A673 (cell line): ENCODE measurements around the gene TBX21. TPM values are rescaled to one million over a fixed set of nuclear protein-coding genes. Genes with fewer than 3 reads are reported as not detected.
A peak's percentile ranks its signal among the peaks of the same experiment; 100 is the strongest.

Experiments used
- BruUV-seq: library from RNA; stranded (reverse); fragments of 400-500 nt; replicated peaks from 2 replicates; lab custom pipeline; 2021; lab: Mats Ljungman, UMichigan
- CTCF ChIA-PET: fragments of 300-600 bp; sonication (Branson Sonifier 250); formaldehyde crosslinking; loops from one replicate; lab custom pipeline; 2022; ENCODE audit warnings: antibody characterized with exemption; lab: Charles Lee
- POLR2A ChIA-PET: fragments of 300-600 bp; sonication (Branson Sonifier 250); formaldehyde crosslinking; loops from one replicate; lab custom pipeline; 2022; ENCODE audit warnings: antibody characterized with exemption; ENCODE audit not compliant: low non-redundant PET; lab: Charles Lee
- DNase-seq: peaks from one replicate; pipeline ENCODE4 v3.0.0-alpha.2; 2015; ENCODE audit warnings: low spot score
- H3K27ac ChIP-seq: fragments of 200-600 bp; sonication (generic); 2 replicates; pipeline ENCODE4 v1.5.1; 2016; ENCODE audit warnings: mixed run types, low read depth, mild to moderate bottlenecking, mixed read lengths, antibody characterized with exemption, low read length; ENCODE audit not compliant: poor library complexity, severe bottlenecking
- H3K27me3 ChIP-seq: fragments of 200-600 bp; sonication (generic); replicated peaks from 2 replicates; pipeline ENCODE4 v1.6.1; 2017; ENCODE audit warnings: mixed run types, low read depth, mild to moderate bottlenecking, mixed read lengths, antibody characterized with exemption, low read length; ENCODE audit not compliant: insufficient read depth, poor library complexity
- H3K36me3 ChIP-seq: fragments of 200-600 bp; sonication (generic); 2 replicates; pipeline ENCODE4 v1.6.1; 2016; ENCODE audit warnings: mixed run types, mild to moderate bottlenecking, mixed read lengths, antibody characterized with exemption, low read length; ENCODE audit not compliant: insufficient read depth, poor library complexity, severe bottlenecking
- H3K4me1 ChIP-seq: fragments of 200-600 bp; sonication (generic); 2 replicates; pipeline ENCODE4 v1.6.1; 2017; ENCODE audit warnings: mixed run types, mild to moderate bottlenecking, mixed read lengths, antibody characterized with exemption, low read length; ENCODE audit not compliant: insufficient read depth, poor library complexity, severe bottlenecking
- H3K4me3 ChIP-seq: fragments of 200-600 bp; sonication (generic); 2 replicates; pipeline ENCODE4 v1.5.1; 2016; ENCODE audit warnings: low read depth, mixed run types, mild to moderate bottlenecking, mixed read lengths, low read length; ENCODE audit not compliant: poor library complexity, severe bottlenecking
- H3K9me3 ChIP-seq: fragments of 200-600 bp; sonication (generic); 2 replicates; pipeline ENCODE4 v1.6.1; 2016; ENCODE audit warnings: mixed run types, low read depth, mild to moderate bottlenecking, mixed read lengths, antibody characterized with exemption, low read length; ENCODE audit not compliant: poor library complexity, severe bottlenecking
- CTCF ChIP-seq: fragments of 300-800, 200-600 bp; sonication (generic); conservative IDR thresholded peaks from 2 replicates; pipeline ENCODE4 v1.5.1; 2017; ENCODE audit warnings: low read depth, mild to moderate bottlenecking, antibody characterized with exemption, low read length, moderate library complexity, mixed read lengths
- EZH2 ChIP-seq: fragments of 200-600 bp; sonication (generic); IDR thresholded peaks from 2 replicates; pipeline ENCODE4 v1.6.1; 2017; ENCODE audit warnings: borderline replicate concordance, low read depth, mild to moderate bottlenecking, mixed read lengths, antibody characterized with exemption, low read length; ENCODE audit not compliant: poor library complexity, severe bottlenecking
- intact Hi-C: fragments of 100-400 bp; cut with micrococcal nuclease; formaldehyde crosslinking; loops from one replicate; pipeline ENCODE4 v1.10.0; 2022; ENCODE audit not compliant: unreplicated experiment
- total RNA-seq: library from RNA; stranded (reverse); gene quantifications from 2 replicates; pipeline ENCODE4 v1.2.3, GENCODE V29; 2021

Gene TBX21
- total RNA-seq, 1 experiment from 2014 or later, result not detected

GRCh38 chr17:47698749-47699535 lies 34.1 kb upstream of the TBX21 start:
- Histone ChIP-seq H3K9me3 (no peaks in the 10 kb centered on the region), H3K4me1 (no peaks in the 10 kb centered on the region), H3K27me3 (no peaks in the 10 kb centered on the region), H3K4me3 (no peak overlapping the region), H3K27ac (no peak overlapping the region), H3K36me3 (peaks cover 4% of the 10 kb centered on the region)
- intact Hi-C loops, result loop anchor here (2.0 kb wide), 1 partner anchor 44 kb away; no protein-coding TSS in a partner anchor
- ChIA-PET CTCF (no interaction called here), POLR2A (no interaction called here)
- TF ChIP-seq EZH2, result no peak
- peak; percentile 89 for TF ChIP-seq CTCF
- DNase-seq, result peak; percentile 63
- BruUV-seq, result no TSS peak

- ChIA-PET POLR2A (no interaction called here), CTCF (interaction anchor here (0.6 kb wide), 1 partner anchor 64 kb away, joined by 4 read pairs; no protein-coding TSS in a partner anchor)
- Histone ChIP-seq H3K9me3 (no peaks in the 10 kb centered on the region), H3K4me1 (no peaks in the 10 kb centered on the region), H3K4me3 (no peak overlapping the region), H3K27me3 (no peaks in the 10 kb centered on the region), H3K36me3 (peaks cover 4% of the 10 kb centered on the region), H3K27ac (no peak overlapping the region)
- intact Hi-C loops, result loop anchor here (2.0 kb wide), 1 partner anchor 43 kb away; no protein-coding TSS in a partner anchor
- BruUV-seq, result no TSS peak
- no peak for DNase-seq
- TF ChIP-seq CTCF, result no peak
- no peak for TF ChIP-seq EZH2
These were observed 33.5 kb upstream of the TBX21 start for GRCh38 chr17:47699536-47699840.

GRCh38 chr17:47700471-47701449 lies 32.3 kb upstream of the TBX21 start:
- ChIA-PET CTCF (no interaction called here), POLR2A (no interaction called here)
- intact Hi-C loops, result no loop called here
- BruUV-seq, result no TSS peak
- peaks cover 4% of the 10 kb centered on the region for H3K36me3 ChIP-seq
- H3K4me1 ChIP-seq, result no peaks in the 10 kb centered on the region
- H3K9me3 ChIP-seq, result no peaks in the 10 kb centered on the region
- no peak overlapping the region for H3K4me3 ChIP-seq
- H3K27me3 ChIP-seq, result no peaks in the 10 kb centered on the region
- H3K27ac ChIP-seq, result no peak overlapping the region
- DNase-seq, result no peak
- TF ChIP-seq EZH2 (no peak), CTCF (no peak)
